ENCODE data around the gene EDARADD. TPM values are rescaled to one million over a fixed set of nuclear protein-coding genes. Genes with fewer than 3 reads are reported as not detected.

EDARADD gene
- polyA plus RNA-seq, 1 donor from 2014 or later, result not detected

DNA sequence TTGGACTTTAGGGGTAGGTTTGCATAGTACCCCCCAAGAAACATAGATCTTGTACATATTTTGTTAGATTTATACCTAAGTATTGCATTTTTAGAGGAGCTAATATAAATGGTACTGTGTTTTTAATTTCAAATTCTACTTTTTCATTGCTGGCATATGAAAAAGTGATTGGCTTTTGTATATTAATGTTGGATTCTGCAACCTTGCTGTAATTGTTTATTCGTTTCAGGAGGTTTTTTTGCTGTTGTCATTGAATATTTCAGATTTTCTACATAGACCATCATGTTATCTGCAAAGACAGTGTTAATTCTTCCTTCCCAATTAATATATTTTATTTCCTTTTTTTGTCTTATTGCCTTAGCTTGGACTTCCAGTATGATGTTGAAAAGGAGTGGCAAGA, 23.0 kb upstream of the EDARADD start:
- Mint-ChIP-seq H3K27ac (no peak overlapping the region), H3K27me3 (peaks cover 6% of the 10 kb centered on the region), H3K9me3 (peaks cover 0 to under 1% (median 0%) of the 10 kb centered on the region in 3 donors), H3K4me1 (no peaks in the 10 kb centered on the region), H3K36me3 (no peaks in the 10 kb centered on the region), H3K4me3 (no peak overlapping the region)

DNA sequence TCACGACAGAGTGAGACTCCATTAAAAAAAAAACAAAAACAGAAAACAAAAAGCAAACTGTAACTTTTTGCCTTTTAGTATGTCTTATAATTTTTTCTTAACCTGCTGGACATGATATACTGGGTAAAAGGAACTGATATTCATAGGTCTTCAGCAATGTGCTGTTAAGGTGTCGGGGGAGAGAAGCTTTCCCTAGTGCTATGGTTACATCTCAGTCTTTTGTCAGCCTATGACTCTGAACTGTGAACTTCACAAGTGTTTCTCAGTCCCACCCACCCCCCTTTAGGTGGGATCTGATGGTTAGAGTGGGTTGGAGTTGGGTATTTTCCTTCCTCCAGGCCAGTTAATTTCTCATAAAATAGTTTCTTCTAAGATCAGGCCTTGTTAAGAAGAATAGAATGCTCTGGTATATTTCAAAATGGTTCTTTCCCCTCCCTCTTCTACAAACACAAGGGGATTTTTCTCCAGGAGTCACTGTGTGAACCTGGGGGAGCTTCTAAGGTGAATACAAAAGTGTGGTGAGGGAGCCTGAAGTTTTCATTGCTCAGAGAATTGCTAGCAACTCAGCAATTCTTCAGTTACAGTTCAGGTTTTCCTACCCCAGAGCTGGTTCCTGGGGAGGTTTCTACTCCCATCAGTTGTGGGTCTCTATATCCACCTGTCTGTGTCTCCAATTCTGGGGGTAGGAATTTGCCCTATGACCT, 16.1 kb upstream of the EDARADD start:
- no peak overlapping the region for H3K4me3 Mint-ChIP-seq
- H3K9me3 Mint-ChIP-seq, result peaks cover 0 to 2% (median 0%) of the 10 kb centered on the region in 3 donors
- peaks cover 0 to 6% (median 0%) of the 10 kb centered on the region in 3 donors for H3K4me1 Mint-ChIP-seq
- H3K36me3 Mint-ChIP-seq, result no peaks in the 10 kb centered on the region
- H3K27me3 Mint-ChIP-seq, result no peaks in the 10 kb centered on the region
- no peak overlapping the region for H3K27ac Mint-ChIP-seq

DNA sequence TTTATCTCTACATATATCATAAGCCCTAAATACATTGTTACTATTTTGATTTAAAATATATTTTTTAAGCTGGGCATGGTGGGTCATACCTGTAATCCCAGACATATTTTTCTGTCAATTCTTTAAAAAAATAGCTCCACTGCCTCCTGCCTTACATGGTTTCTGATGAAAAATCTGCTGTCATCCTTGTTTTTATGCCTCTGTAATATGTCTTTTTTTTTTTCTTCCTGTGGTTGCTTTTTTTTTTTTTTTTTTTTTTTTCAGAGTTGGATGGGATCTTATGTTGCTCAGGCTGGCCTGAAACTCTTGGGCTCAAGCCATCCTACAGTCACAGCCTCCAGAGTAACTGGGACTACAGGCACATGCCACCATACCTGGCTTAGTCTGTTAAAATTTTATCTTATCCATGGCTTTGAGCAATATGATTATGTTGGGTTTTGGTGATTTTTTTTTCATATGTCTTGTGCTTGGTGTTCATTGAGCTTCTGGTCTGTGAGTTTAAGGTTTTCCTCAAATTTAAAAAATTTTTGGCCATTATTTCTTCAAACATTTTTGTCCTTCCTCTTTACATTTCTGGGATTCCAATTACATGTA, 12.4 kb upstream of the EDARADD start:
- Mint-ChIP-seq H3K27ac (no peak overlapping the region), H3K27me3 (peaks cover 3% of the 10 kb centered on the region), H3K36me3 (no peaks in the 10 kb centered on the region), H3K4me3 (no peak overlapping the region), H3K4me1 (peaks cover 0 to 4% (median 0%) of the 10 kb centered on the region in 3 donors), H3K9me3 (no peaks in the 10 kb centered on the region)

DNA sequence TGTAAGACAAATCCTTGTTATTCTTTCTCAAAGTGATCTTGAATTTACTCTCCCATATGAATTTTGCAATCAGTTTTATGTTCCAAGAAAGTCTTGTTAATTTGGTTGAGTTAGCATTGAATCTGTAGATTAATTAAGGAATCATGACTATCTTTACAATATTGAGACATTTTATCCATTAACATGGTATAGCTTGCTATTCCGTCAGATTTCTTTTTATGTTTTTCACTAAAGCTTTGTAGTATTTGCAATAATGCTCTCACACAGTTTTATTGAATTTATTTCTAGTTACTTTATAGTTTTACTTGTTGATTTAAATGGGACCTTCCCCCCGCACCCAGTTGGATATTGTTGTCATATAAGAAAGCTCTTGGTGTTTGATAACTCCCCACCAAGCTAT, 5.8 kb upstream of the EDARADD start:
- Mint-ChIP-seq H3K4me1 (no peaks in the 10 kb centered on the region), H3K27me3 (peaks cover 9% of the 10 kb centered on the region), H3K36me3 (no peaks in the 10 kb centered on the region), H3K27ac (no peak overlapping the region), H3K9me3 (peaks cover 0 to 3% (median 0%) of the 10 kb centered on the region in 3 donors), H3K4me3 (no peak overlapping the region)

DNA sequence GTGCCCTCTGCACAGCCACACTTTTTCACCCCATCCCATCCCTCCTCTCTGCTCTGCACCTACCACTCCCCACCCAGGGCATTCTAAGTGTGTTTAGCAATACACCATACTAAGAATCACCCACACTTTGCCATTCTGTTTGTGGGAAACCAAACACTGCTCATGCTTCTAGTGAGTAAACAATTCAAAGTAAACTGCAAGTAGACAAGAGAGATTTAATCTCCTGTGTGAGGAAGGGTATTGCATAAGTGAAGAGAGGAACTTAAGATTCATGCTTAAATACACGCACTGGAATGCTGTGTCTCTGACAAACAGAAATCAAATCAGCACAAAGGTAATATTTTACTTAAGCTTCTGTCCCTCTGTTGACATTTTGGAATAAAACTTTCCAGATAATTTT, 4.8 kb upstream of the EDARADD start:
- Mint-ChIP-seq H3K9me3 (peaks cover 0 to 3% (median 0%) of the 10 kb centered on the region in 3 donors), H3K36me3 (no peaks in the 10 kb centered on the region), H3K4me3 (no peak overlapping the region), H3K27me3 (peaks cover 16% of the 10 kb centered on the region), H3K4me1 (peaks cover 4 to 5% (median 4%) of the 10 kb centered on the region in 3 donors), H3K27ac (no peak overlapping the region)

DNA sequence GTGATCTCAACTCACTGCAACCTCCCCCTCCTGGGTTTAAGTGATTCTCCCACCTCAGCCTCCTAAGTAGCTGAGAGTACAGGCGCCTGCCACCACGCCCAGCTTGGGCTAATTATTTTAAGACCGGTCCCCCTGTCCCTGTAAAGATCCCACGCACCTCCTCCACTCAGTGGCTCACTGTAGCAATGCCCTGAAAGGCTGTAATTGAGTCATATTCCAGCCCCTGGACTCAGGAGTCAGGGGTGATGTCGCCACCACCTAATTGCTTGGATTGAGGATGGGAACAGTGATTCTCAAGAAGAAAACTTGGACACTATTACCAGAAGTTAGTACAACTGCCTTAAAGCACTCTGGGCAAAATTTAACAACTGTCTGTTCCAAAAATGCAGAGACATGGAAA, 3.1 kb upstream of the EDARADD start:
- H3K27ac Mint-ChIP-seq, result no peak overlapping the region

DNA sequence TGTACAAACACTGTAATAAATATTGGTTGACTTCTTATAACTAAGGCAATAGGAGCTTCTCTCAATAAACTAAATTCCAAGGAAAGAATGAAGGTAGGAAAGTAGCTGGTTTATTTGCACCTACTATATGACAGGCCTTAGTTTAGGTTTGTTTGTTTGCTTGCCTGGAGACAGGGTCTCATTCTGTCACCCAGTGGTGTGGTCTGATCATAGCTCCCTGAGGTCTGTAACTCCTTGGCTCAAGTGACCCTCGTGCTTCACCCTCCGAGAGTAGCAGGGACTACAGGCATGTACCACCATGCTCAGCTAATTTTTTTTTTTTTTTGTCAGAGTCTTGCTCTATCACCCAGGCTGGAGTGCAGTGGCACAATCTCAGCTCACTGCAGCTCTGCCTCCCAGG, 1.9 kb upstream of the EDARADD start:
- H3K36me3 Mint-ChIP-seq, result no peaks in the 10 kb centered on the region
- H3K9me3 Mint-ChIP-seq, result peaks cover 0 to 3% (median 0%) of the 10 kb centered on the region in 3 donors
- no peak overlapping the region for H3K27ac Mint-ChIP-seq
- H3K4me1 Mint-ChIP-seq, result peaks cover 10 to 20% (median 15%) of the 10 kb centered on the region in 3 donors
- peaks cover 31% of the 10 kb centered on the region for H3K27me3 Mint-ChIP-seq
- H3K4me3 Mint-ChIP-seq, result no peak overlapping the region

More for the DNA sequence above, 3.1 kb upstream of the EDARADD start:
- H3K4me1 Mint-ChIP-seq, result peaks cover 10 to 15% (median 12%) of the 10 kb centered on the region in 3 donors
- H3K4me3 Mint-ChIP-seq, result no peak overlapping the region
- H3K36me3 Mint-ChIP-seq, result no peaks in the 10 kb centered on the region
- H3K27me3 Mint-ChIP-seq, result peaks cover 25% of the 10 kb centered on the region
- H3K9me3 Mint-ChIP-seq, result peaks cover 0 to 3% (median 0%) of the 10 kb centered on the region in 3 donors

DNA sequence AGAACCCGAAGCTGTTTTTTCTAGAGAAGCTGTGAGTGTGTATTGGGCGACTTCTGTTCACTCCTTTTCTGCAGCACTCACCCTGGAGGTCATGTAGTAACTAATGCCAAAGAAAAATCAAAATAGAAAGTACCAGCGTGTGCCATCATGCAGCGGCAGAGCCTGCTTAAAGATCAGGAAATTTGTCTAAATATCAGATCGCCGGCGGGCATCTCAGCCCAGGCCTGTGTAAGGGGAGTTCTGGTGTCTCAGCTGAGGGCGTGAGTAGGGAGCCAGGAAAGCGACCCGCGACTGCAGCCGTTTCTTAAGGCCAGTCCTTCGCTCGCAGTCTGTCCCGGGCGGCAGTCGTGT, 768 bp downstream of the EDARADD start:
- peaks cover 37% of the 10 kb centered on the region for H3K27me3 Mint-ChIP-seq
- peaks cover 12 to 20% (median 15%) of the 10 kb centered on the region in 3 donors for H3K4me1 Mint-ChIP-seq
- H3K9me3 Mint-ChIP-seq, result no peaks in the 10 kb centered on the region
- H3K36me3 Mint-ChIP-seq, result no peaks in the 10 kb centered on the region
- H3K27ac Mint-ChIP-seq, result no peak overlapping the region
- H3K4me3 Mint-ChIP-seq, result peak overlapping the region; percentile 65 to 91 (median 90)

DNA sequence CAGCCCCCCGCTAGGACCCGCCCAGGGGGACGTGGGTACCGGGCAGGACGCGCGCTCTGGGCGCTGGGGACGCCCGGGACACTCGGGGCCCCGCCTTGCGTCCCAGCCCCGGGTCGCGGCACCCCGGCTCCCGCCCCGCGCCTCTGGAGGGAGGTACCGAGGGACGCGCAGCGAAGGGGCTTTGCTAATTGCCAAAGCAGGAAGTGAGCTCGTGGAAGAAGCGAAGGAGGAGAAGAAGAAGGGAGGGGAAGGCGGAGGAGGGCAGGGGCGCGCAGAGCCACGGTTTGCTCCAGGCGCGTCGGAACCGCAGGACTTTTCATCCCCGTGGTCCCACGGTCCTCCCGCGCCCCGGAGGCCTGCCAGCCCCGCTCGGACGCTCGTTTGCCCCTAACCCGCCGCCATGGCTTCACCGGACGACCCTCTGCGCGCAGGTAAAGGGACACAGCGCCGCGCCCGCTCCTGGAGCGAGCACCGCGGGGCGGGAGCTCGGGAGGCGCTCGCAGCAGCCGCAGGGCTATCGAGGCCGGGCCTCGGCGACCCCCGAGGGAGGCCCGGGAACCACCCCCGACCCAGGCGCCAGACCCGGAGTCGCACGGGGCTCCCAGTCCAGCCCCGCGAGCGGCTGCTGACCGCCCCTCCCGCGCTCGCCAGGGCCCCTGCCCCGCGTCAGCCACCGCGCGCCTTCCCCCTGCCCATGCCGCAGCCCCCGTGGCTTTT, 1.3 kb downstream of the EDARADD start:
- peak overlapping the region in 1 of 3 donors; percentile 86 for H3K27ac Mint-ChIP-seq
- H3K4me3 Mint-ChIP-seq, result peak overlapping the region; percentile 71 to 94 (median 86)
- H3K27me3 Mint-ChIP-seq, result peaks cover 42% of the 10 kb centered on the region
- H3K4me1 Mint-ChIP-seq, result peaks cover 12 to 20% (median 15%) of the 10 kb centered on the region in 3 donors
- H3K9me3 Mint-ChIP-seq, result no peaks in the 10 kb centered on the region
- no peaks in the 10 kb centered on the region for H3K36me3 Mint-ChIP-seq

DNA sequence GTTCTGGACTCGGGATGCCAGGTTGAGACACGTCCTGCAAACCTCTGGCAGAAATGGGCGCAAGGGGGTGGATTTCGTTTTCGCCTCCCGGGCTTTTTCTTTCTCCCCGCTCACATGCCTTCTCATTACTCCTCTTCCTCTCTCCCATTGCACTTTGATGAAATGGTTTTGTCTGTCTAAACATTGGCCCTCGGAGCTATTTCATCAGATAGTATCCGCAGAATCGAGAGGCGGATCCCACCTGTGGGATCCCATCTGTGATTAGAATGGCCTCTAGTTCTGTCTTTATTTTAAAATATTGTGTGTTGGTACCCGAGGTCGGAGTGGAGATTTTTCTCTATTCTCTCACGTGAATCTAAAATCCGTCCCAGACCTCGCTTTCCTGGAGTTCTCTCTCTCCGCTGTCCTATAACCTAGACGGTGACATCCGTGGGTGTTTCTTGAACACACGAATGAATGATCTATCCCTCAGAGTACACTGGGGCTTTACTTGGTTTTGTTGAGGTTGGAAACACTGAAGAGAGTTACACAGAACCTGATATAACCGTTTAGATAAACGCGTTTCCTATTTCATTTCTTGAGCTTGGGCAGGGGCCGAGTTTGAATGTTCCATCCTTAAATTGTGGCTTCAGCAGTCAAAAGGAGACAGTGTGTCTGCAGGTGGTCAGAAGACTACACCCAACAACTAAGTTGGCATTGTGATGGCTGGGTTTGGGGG, 2.0 kb downstream of the EDARADD start:
- peaks cover 42% of the 10 kb centered on the region for H3K27me3 Mint-ChIP-seq
- H3K4me1 Mint-ChIP-seq, result peaks cover 12 to 20% (median 15%) of the 10 kb centered on the region in 3 donors
- H3K9me3 Mint-ChIP-seq, result no peaks in the 10 kb centered on the region
- H3K36me3 Mint-ChIP-seq, result no peaks in the 10 kb centered on the region
- H3K27ac Mint-ChIP-seq, result peak overlapping the region in 1 of 3 donors; percentile 86
- peak overlapping the region; percentile 71 to 94 (median 80) for H3K4me3 Mint-ChIP-seq

DNA sequence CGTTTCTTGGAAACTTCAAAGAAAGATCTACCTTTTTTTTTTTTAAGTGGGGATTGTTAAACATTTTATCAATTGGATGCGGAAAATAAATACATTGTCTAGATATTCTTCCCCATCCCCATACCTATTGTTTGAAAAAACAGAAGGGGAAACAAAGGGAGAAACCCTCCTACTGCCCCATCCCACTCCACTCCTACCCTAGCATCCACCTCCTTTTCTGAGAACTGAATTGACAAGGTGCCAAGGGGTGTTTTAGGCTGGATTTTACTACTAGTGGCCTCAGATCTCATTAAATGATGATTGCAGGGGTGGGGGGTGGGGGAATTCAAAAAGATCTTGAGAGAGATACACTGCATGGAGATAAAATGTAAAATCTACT, 2.6 kb downstream of the EDARADD start:
- peaks cover 43% of the 10 kb centered on the region for H3K27me3 Mint-ChIP-seq
- peaks cover 12 to 20% (median 15%) of the 10 kb centered on the region in 3 donors for H3K4me1 Mint-ChIP-seq
- H3K4me3 Mint-ChIP-seq, result no peak overlapping the region
- no peak overlapping the region for H3K27ac Mint-ChIP-seq
- H3K36me3 Mint-ChIP-seq, result no peaks in the 10 kb centered on the region
- H3K9me3 Mint-ChIP-seq, result no peaks in the 10 kb centered on the region

DNA sequence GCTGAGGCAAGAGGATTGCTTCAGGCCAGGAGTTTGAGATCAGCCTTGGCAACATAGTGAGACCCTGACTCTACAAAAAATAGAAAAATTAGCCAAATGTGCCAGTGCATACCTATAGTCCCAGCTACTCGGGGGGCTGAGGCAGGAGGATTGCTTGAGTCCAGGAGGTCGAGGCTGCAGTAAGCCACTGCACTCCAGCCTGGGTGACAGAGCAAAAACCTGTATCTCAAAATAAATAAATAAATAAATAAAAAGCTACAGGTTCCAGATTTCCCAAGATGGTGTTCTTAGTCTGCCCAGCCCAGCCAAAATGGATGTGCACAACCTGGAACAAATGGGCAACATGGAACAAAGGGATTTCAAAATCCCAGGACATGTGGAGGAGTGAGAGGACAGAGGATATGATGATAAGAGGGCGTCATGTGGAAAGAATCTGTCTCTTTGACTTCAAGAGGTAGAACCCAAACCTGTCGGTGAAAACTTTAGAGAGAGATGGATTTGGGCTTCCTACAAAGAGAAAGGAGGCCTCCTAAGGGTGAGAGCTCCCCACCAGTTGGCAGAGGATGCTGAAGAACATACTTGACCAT, 3.2 kb downstream of the EDARADD start:
- peaks cover 43% of the 10 kb centered on the region for H3K27me3 Mint-ChIP-seq
- H3K4me3 Mint-ChIP-seq, result no peak overlapping the region
- H3K36me3 Mint-ChIP-seq, result no peaks in the 10 kb centered on the region
- H3K27ac Mint-ChIP-seq, result no peak overlapping the region
- H3K9me3 Mint-ChIP-seq, result no peaks in the 10 kb centered on the region
- H3K4me1 Mint-ChIP-seq, result peaks cover 12 to 20% (median 15%) of the 10 kb centered on the region in 3 donors

DNA sequence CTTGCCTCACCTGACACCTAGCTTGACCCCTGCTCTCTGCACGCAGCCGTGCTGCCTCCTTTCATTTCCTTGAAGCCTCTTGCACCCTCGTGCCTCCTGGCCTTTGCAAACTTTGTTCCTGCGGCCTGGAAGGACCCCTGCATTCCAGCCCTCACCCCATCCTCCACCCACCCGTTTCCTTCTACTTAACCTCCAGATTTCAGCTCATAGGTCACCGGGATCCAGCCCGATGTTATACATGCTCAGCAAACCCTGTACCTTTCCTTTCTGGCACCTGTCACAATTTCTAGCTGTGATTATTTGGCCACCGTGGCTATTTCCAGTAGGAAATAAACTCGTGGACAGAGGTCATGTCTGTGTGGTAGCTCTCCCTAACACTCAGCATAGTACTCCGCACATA, 4.5 kb downstream of the EDARADD start:
- Mint-ChIP-seq H3K4me3 (no peak overlapping the region), H3K27ac (peak overlapping the region in 1 of 3 donors; percentile 57), H3K36me3 (no peaks in the 10 kb centered on the region), H3K9me3 (no peaks in the 10 kb centered on the region), H3K4me1 (peaks cover 12 to 20% (median 15%) of the 10 kb centered on the region in 3 donors), H3K27me3 (peaks cover 41% of the 10 kb centered on the region)

DNA sequence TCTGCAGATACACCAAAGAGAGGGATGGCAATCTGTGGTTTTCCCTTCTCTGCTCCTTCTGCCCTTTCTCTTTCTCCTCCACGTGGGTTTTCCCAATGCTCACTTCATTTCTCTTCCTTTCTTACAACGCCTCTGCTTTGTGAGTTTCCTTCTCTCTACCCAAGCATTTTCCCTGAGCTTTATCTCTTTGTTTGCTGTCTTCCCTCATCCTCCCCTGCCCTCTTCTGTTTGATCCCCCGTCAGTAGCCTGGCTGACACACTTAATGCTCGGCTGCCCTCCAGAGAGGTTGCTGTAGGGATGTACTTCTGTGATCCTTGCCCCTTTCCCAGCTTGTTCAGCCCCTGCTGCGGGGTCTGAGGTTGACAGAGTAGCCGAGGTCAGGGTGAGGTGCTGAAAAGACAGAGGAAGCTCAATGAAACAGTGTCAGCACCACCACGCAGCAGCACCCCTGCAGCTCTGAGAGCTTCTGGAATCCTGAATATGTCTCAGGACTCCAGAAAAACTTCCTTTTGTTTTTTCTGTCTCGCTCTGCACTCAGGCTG, 6.0 kb downstream of the EDARADD start:
- H3K4me3 Mint-ChIP-seq, result no peak overlapping the region
- H3K4me1 Mint-ChIP-seq, result peaks cover 4 to 7% (median 6%) of the 10 kb centered on the region in 3 donors

More for the DNA sequence above, 6.0 kb downstream of the EDARADD start:
- H3K9me3 Mint-ChIP-seq, result no peaks in the 10 kb centered on the region
- no peaks in the 10 kb centered on the region for H3K36me3 Mint-ChIP-seq
- H3K27ac Mint-ChIP-seq, result no peak overlapping the region
- H3K27me3 Mint-ChIP-seq, result peaks cover 29% of the 10 kb centered on the region

All from IgD-negative memory B cell (primary cell).